Sigmoid colon (tissue), 7 donors: Measurements from ENCODE around the gene FOXO6. TPM values are rescaled to one million over a fixed set of nuclear protein-coding genes. Genes with fewer than 3 reads are reported as not detected.

Experiments
- DNase-seq: peaks from one replicate; pipeline ENCODE4 v3.0.0-alpha.2; 2019
- H3K27ac ChIP-seq, 4 donors: fragments of 200-600 bp; sonication (generic); one replicate each; pipeline ENCODE4 v1.5.1; 2016 to 2019; ENCODE audit warnings: mild to moderate bottlenecking in 1 of 4
- H3K27me3 ChIP-seq, 3 donors: fragments of 200-600 bp; sonication (generic); one replicate each; pipeline ENCODE4 v1.5.1; 2019; ENCODE audit warnings: mild to moderate bottlenecking in 1 of 3
- H3K36me3 ChIP-seq, 4 donors: fragments of 200-600 bp; sonication (generic); one replicate each; pipeline ENCODE4 v1.5.1; 2016 to 2019
- H3K4me1 ChIP-seq, 4 donors: fragments of 200-600 bp; sonication (generic); one replicate each; pipeline ENCODE4 v1.5.1; 2017 to 2019
- H3K4me3 ChIP-seq, 4 donors: fragments of 200-600 bp; sonication (generic); one replicate each; pipeline ENCODE4 v1.5.1; 2017 to 2019; ENCODE audit warnings: mild to moderate bottlenecking in 2 of 4, moderate library complexity in 1 of 4
- H3K9me3 ChIP-seq, 4 donors: fragments of 200-600 bp in 3 of 4; sonication (generic) in 3 of 4; one replicate each; pipeline versions ENCODE4 v1.5.1 to v1.6.1; 2013 to 2019
- CTCF ChIP-seq, 4 experiments: fragments of 450-650 bp in 3 of 4; fragments of 200-600 bp in 1 of 4; IDR thresholded peaks; one replicate each; pipeline ENCODE4 v1.5.1; 2016 to 2019; ENCODE audit warnings: antibody characterized with exemption in 4 of 4, mild to moderate bottlenecking in 3 of 4, moderate library complexity in 2 of 4
- EP300 ChIP-seq, 4 donors: sonication (generic); formaldehyde crosslinking; IDR thresholded peaks; one replicate each; pipeline ENCODE4 v1.6.1; 2017; ENCODE audit warnings: antibody characterized with exemption in 4 of 4
- POLR2A ChIP-seq, 2 donors: fragments of 450-650 bp; IDR thresholded peaks; one replicate each; pipeline ENCODE4 v1.6.1; 2016; ENCODE audit warnings: antibody characterized with exemption in 2 of 2, mild to moderate bottlenecking in 2 of 2, moderate library complexity in 2 of 2
- POLR2AphosphoS5 ChIP-seq, 4 donors: sonication (generic); formaldehyde crosslinking; IDR thresholded peaks; one replicate each; pipeline ENCODE4 v1.6.1; 2017; ENCODE audit warnings: antibody characterized with exemption in 4 of 4
- WGBS, 2 donors: extraction: QIAGEN DNeasy Blood & Tissue Kit; methylation state at CpG; one replicate each; pipeline ENCODE4 v1.1.7; 2013; 5-methylcytosine and 5-hydroxymethylcytosine counted together
- intact Hi-C: fragments of 100-400 bp; cut with DNase I; formaldehyde crosslinking; loops from one replicate; pipeline ENCODE4 v1.15.1; 2023
- polyA plus RNA-seq, 3 donors: library from polyadenylated mRNA; stranded (reverse); fragments of 200-250 nt; gene quantifications; one replicate each; pipeline ENCODE4 v1.2.3, GENCODE V29; 2013
- total RNA-seq, 4 donors: library from RNA; depleted of rRNA; stranded (reverse); fragments of >200 nt; gene quantifications; one replicate each; pipeline ENCODE4 v1.1.0, GENCODE V29; 2016
- donor health status: healthy with polysubstance abuse.
- donor health status: Bipolar disorder and iron deficiency.
- donor health status: healthy.

FOXO6 gene
- total and polyA plus RNA-seq, 7 donors: 0.20 to 1.4 (median 0.81) TPM; not detected in 2

DNA sequence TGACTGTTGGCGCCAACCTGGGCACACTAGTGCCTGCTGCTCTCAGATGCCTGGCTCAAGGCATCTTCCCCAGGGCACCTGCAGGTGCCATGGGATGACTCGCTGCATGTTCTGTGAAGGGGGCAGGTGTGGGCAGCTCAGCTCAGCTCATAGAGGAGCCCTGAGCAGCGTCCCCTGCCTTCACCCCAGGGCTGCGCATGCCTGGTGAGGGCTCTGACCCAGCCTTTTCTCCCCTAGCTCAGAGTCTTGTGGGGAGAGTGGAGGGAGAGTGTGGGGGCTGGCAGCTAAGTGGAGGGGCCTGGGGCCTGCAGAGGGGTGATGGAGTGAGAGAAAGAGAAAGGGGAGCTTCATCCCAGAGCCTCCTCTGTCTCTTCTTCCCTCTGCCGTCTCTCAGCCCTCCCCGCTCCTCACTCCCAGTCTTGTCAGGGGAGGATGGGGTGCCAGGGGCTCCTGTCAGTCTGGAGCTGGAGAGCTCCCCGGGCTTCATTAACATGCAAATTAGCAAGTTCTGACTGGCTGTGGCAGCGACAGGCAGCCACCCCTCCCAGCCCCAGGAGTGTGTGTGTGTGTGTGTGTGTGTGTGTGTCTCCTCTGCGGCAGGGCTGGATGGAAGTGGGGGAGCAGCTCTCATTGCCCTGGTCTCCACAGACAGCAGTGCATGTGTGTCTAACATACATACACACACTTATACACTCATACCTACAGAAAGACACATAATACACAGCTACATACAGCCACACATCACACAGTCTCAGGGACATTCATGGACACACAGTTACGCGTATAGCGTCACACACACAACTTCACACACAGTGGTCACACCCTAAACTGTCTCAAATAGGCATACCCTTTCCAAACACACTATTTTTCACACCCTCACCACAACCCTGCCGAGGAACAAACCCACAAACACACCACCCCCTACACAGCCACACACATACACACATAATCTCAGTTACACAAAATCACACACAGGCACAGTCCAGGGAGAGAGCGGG, 34.0 kb downstream of the FOXO6 start:
- DNase-seq: peak; percentile 45
- TF ChIP-seq EP300 (IDR thresholded peaks at IDR 0.05) (no peak), POLR2AphosphoS5 (IDR thresholded peaks at IDR 0.05) (no peak)

DNA sequence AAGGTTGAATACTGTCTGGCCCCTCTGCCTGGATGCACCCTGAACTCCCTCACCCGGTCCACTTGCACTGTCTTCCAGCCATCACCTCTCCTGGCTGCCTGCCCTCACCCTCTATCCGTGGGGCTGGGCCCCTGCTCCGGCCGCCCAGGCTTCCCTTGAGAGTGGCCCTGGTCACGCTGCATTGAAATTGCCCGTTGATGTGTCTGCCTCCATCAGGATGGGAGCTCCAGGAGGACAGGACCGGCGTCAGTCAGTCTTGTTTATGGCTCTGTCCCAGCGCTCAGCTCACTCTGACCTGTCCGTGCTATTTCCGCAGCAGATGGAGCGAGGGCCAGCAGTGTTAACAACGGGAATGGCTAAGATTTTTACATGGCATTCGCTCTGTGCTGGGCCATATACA, 34.9 kb downstream of the FOXO6 start:
- no peak for DNase-seq
- no peak overlapping the region for H3K27ac ChIP-seq
- peaks cover 0 to 14% (median 9%) of the 10 kb centered on the region in 4 donors for H3K4me1 ChIP-seq
- TF ChIP-seq CTCF (IDR thresholded peaks at IDR 0.05) (no peak), POLR2A (IDR thresholded peaks at IDR 0.05) (no peak), POLR2AphosphoS5 (IDR thresholded peaks at IDR 0.05) (no peak), EP300 (IDR thresholded peaks at IDR 0.05) (no peak)
- no peaks in the 10 kb centered on the region for H3K27me3 ChIP-seq
- no peak overlapping the region for H3K4me3 ChIP-seq
- no peaks in the 10 kb centered on the region for H3K9me3 ChIP-seq
- 45 to 55% methylated on average over 14 of the region's 14 CpGs for WGBS, 2 donors
- no peaks in the 10 kb centered on the region for H3K36me3 ChIP-seq
- intact Hi-C loops: no loop called here

More for the DNA sequence above, 34.0 kb downstream of the FOXO6 start:
- Histone ChIP-seq H3K27me3 (no peaks in the 10 kb centered on the region), H3K36me3 (no peaks in the 10 kb centered on the region), H3K9me3 (no peaks in the 10 kb centered on the region), H3K27ac (no peak overlapping the region), H3K4me3 (no peak overlapping the region), H3K4me1 (peaks cover 0 to 14% (median 9%) of the 10 kb centered on the region in 4 donors)
- intact Hi-C loops: no loop called here
- WGBS, 2 donors: 44 to 48% methylated on average over 14 of the region's 14 CpGs

DNA sequence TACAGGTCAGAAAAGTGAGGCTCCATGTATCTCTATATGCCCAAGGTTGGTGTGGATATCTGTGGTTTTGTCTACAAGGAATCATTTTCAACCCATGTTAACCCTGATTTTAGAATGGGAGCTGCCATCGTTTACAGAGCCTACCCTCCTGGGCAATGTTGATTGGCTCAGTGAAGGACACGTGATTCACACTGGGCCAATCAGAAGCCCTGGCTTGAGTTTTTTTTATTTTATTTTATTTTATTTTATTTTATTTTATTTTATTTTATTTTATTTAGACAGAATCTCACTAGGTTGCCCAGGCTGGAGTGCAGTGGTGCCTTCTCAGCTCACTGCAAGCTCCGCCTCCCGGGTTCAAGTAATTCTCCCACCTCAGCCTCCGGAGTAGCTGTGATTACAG, 35.8 kb downstream of the FOXO6 start:
- DNase-seq: no peak
- no peak overlapping the region for H3K27ac ChIP-seq
- no peaks in the 10 kb centered on the region for H3K27me3 ChIP-seq
- no peaks in the 10 kb centered on the region for H3K9me3 ChIP-seq
- 82 to 83% methylated on average over 5 of the region's 5 CpGs for WGBS, 2 donors
- intact Hi-C loops: no loop called here
- H3K36me3 ChIP-seq: no peaks in the 10 kb centered on the region
- peaks cover 0 to 14% (median 9%) of the 10 kb centered on the region in 4 donors for H3K4me1 ChIP-seq
- TF ChIP-seq POLR2AphosphoS5 (IDR thresholded peaks at IDR 0.05): no peak
- TF ChIP-seq EP300 (IDR thresholded peaks at IDR 0.05): no peak
- TF ChIP-seq CTCF (IDR thresholded peaks at IDR 0.05): no peak
- no peak for TF ChIP-seq POLR2A (IDR thresholded peaks at IDR 0.05)
- no peak overlapping the region for H3K4me3 ChIP-seq

DNA sequence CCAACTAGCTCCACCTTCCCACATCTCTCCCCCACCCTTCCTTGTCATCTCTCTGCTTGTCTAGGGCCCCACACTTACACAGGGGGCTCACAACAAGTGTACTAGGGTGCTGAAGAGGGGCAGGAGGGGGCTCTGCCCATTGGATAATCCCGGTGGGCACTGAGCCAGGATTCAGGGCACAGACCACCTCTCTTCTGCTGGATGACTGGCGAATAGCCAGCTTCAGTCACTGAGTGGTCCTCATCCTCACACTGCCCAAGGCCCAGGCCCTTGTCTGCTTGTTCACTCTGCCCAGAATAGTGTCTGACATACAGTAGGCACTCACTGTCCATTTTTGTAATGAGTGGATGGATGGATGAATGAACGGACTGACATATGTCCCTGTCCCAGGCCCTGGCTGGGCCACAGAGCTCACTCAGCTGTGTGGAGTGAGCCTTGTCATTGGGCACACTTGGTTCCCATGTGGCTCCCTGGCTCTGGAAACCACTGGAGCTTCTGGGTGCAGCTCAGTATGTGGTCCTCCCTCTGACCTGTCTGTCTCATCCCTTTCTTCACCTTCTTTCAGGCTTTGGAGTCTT, 36.6 kb downstream of the FOXO6 start:
- intact Hi-C loops: no loop called here
- H3K36me3 ChIP-seq: no peaks in the 10 kb centered on the region
- peaks cover 0 to 14% (median 9%) of the 10 kb centered on the region in 4 donors for H3K4me1 ChIP-seq
- no peak for DNase-seq
- TF ChIP-seq EP300 (IDR thresholded peaks at IDR 0.05) (no peak), CTCF (IDR thresholded peaks at IDR 0.05) (no peak), POLR2AphosphoS5 (IDR thresholded peaks at IDR 0.05) (no peak)
- H3K9me3 ChIP-seq: no peaks in the 10 kb centered on the region
- no peak overlapping the region for H3K27ac ChIP-seq
- no peak overlapping the region for H3K4me3 ChIP-seq
- 81 to 87% methylated on average over 3 of the region's 3 CpGs for WGBS, 2 donors
- no peaks in the 10 kb centered on the region for H3K27me3 ChIP-seq

DNA sequence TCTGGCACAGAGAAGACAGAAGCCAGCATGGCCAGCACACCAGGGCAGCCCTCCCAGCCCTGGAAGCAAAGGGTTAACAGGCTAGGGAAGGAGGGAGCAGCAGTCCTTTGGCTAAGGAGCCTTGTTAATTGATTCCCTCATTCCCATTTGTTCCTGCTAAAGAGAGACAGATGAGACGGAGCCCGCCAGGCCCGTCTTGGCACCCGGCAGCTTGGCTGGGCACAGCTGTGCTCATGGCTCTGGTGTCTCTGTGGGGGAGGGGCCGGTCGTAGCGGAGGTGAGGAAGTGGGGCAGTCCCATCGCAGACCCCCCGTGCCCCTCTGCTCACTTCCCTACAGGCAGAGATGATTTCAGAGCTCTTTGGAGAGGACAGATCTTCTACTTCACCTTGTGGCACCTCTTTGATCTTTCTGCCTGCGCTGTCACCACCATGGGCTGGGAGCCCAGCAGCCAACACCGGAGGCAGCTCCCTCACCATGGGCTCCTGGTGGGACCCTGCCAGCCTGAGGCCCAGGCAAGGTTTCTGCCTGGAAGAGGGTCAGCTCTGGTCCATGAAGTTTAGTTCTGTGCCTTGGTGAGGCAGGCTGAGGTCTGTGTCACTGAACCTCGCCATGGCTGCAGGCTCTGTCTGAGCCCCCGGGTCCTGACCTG, 38.0 kb downstream of the FOXO6 start:
- Histone ChIP-seq H3K4me1 (peaks cover 0 to 14% (median 9%) of the 10 kb centered on the region in 4 donors), H3K27ac (no peak overlapping the region), H3K27me3 (no peaks in the 10 kb centered on the region), H3K4me3 (no peak overlapping the region), H3K36me3 (no peaks in the 10 kb centered on the region), H3K9me3 (no peaks in the 10 kb centered on the region)
- no peak for TF ChIP-seq EP300 (IDR thresholded peaks at IDR 0.05)
- TF ChIP-seq POLR2AphosphoS5 (IDR thresholded peaks at IDR 0.05): no peak
- no peak for TF ChIP-seq POLR2A (IDR thresholded peaks at IDR 0.05)
- TF ChIP-seq CTCF (IDR thresholded peaks at IDR 0.05): no peak
- intact Hi-C loops: no loop called here
- no peak for DNase-seq
- 50 to 76% methylated on average over 13 of the region's 13 CpGs for WGBS, 2 donors
